HCT116 (cell line): Measurements from ENCODE around the gene ING1. TPM values are rescaled to one million over a fixed set of nuclear protein-coding genes. Genes with fewer than 3 reads are reported as not detected.

Experiments
- ATAC-seq: fragments of 200-7000 bp; cut with Tn5 transposase; 2 replicates; pipeline ENCODE4 v1.9.1; 2020; ENCODE audit warnings: mild to moderate bottlenecking, moderate library complexity
- BruUV-seq: library from RNA; stranded (reverse); fragments of 400-500 nt; replicated peaks from 2 replicates; lab custom pipeline; 2021; lab: Mats Ljungman, UMichigan
- CTCF ChIA-PET: fragments of 300-600 bp; sonication (Branson Sonifier 250); formaldehyde crosslinking; loops from one replicate; lab custom pipeline; 2021; ENCODE audit warnings: antibody characterized with exemption; lab: Charles Lee
- POLR2A ChIA-PET: fragments of 300-600, 350-600 bp; sonication (Branson Sonifier 250); formaldehyde crosslinking; loops from one replicate; lab custom pipeline; 2021; ENCODE audit warnings: antibody characterized with exemption; lab: Charles Lee
- RAD21 ChIA-PET, 2 experiments: fragments of 300-600 bp; sonication (Branson Sonifier 250); formaldehyde crosslinking; loops; one replicate each; lab custom pipeline; 2023; ENCODE audit warnings: low total read pairs in 2 of 2; ENCODE audit not compliant: uncharacterized antibody in 2 of 2, unreplicated experiment in 2 of 2, low non-redundant PET in 1 of 2; lab: Charles Lee
- DNase-seq: peaks from one replicate; pipeline ENCODE4 v3.0.0-alpha.2; 2010; ENCODE audit warnings: low read depth, low spot score
- H2AFZ ChIP-seq: fragments of 200-600 bp; shearing (Covaris generic), sonication (generic); 2 replicates; pipeline ENCODE4 v1.6.1; 2017; ENCODE audit warnings: low read depth, mixed run types, mixed read lengths, antibody characterized with exemption, low read length; ENCODE audit not compliant: poor library complexity, severe bottlenecking
- H3K27ac ChIP-seq: 2 replicates; pipeline ENCODE4 v1.5.1; 2012; ENCODE audit warnings: low read depth, low read length
- H3K27me3 ChIP-seq: fragments of 200-600 bp; sonication (generic); 2 replicates; pipeline ENCODE4 v1.6.1; 2016; ENCODE audit warnings: mixed run types, low read length, mixed read lengths; ENCODE audit not compliant: insufficient read depth
- H3K36me3 ChIP-seq, 2 experiments: fragments of 200-500 bp in 1 of 2; fragments of 200-600 bp in 1 of 2; sonication (Bioruptor generic) in 1 of 2; sonication (generic) in 1 of 2; 2 replicates each; pipeline versions ENCODE4 v1.5.1 to v1.6.1; 2014 to 2016; ENCODE audit warnings: low read length in 2 of 2, inconsistent platforms in 1 of 2, mixed read lengths in 1 of 2, mixed run types in 1 of 2; ENCODE audit not compliant: insufficient read depth in 2 of 2, control insufficient read depth in 1 of 2
- H3K4me1 ChIP-seq, 2 experiments: fragments of 200-600 bp in 1 of 2; sonication (generic) in 1 of 2; 2 replicates each; pipeline versions ENCODE4 v1.5.1 to v1.6.1; 2012 to 2017; ENCODE audit warnings: low read length in 2 of 2, inconsistent platforms in 1 of 2, mild to moderate bottlenecking in 1 of 2, mixed read lengths in 1 of 2, mixed run types in 1 of 2, moderate library complexity in 1 of 2; ENCODE audit not compliant: insufficient read depth in 2 of 2, control insufficient read depth in 1 of 2
- H3K4me2 ChIP-seq: fragments of 200-600 bp; sonication (generic); 2 replicates; pipeline ENCODE4 v1.6.1; 2017; ENCODE audit warnings: mixed run types, low read length, mixed read lengths
- H3K4me3 ChIP-seq, 2 experiments: fragments of 200-600 bp in 1 of 2; sonication (generic) in 1 of 2; replicated peaks in 1 of 2; 2 replicates each; pipeline ENCODE4 v1.5.1; 2011 to 2016; ENCODE audit warnings: low read length in 2 of 2, control low read depth in 1 of 2, low read depth in 1 of 2, mild to moderate bottlenecking in 1 of 2, mixed read lengths in 1 of 2, mixed run types in 1 of 2
- H3K79me2 ChIP-seq: fragments of 200-600 bp; sonication (generic); 2 replicates; pipeline ENCODE4 v1.6.1; 2017; ENCODE audit warnings: mild to moderate bottlenecking, mixed run types, low read length, moderate library complexity, mixed read lengths; ENCODE audit not compliant: insufficient read depth
- H3K9ac ChIP-seq: fragments of 200-600 bp; sonication (generic); 2 replicates; pipeline ENCODE4 v1.6.1; 2016; ENCODE audit warnings: low read length, mixed read lengths
- H3K9me2 ChIP-seq: fragments of 200-600 bp; sonication (generic), shearing (Covaris generic); 2 replicates; pipeline ENCODE4 v1.6.1; 2017; ENCODE audit warnings: mixed run types, mild to moderate bottlenecking, moderate library complexity; ENCODE audit not compliant: insufficient read depth
- H3K9me3 ChIP-seq, 2 experiments: fragments of 200-500 bp in 1 of 2; fragments of 200-600 bp in 1 of 2; sonication (Bioruptor generic) in 1 of 2; sonication (generic) in 1 of 2; 2 replicates each; pipeline ENCODE4 v1.6.1; 2014 to 2017; ENCODE audit warnings: low read length in 2 of 2, mixed read lengths in 2 of 2, inconsistent platforms in 1 of 2, low read depth in 1 of 2, mild to moderate bottlenecking in 1 of 2, mixed run types in 1 of 2, moderate library complexity in 1 of 2; ENCODE audit not compliant: control insufficient read depth in 1 of 2, insufficient read depth in 1 of 2
- H4K20me1 ChIP-seq: fragments of 200-600 bp; sonication (generic), shearing (Covaris generic); 2 replicates; pipeline ENCODE4 v1.6.1; 2017; ENCODE audit warnings: mixed run types, mild to moderate bottlenecking, moderate library complexity; ENCODE audit not compliant: insufficient read depth
- CEBPB ChIP-seq: IDR thresholded peaks from 2 replicates; pipeline ENCODE4 v1.6.1; 2012; ENCODE audit warnings: low read depth
- EGR1 ChIP-seq: IDR thresholded peaks from 2 replicates; pipeline ENCODE4 v1.6.1; 2012; ENCODE audit warnings: low read depth
- ELF1 ChIP-seq: IDR thresholded peaks from 2 replicates; pipeline ENCODE4 v1.6.1; 2012; ENCODE audit warnings: low read depth, borderline replicate concordance
- EZH2 ChIP-seq: fragments of 200-600 bp; sonication (generic); IDR thresholded peaks from 2 replicates; pipeline ENCODE4 v1.6.1; 2017; ENCODE audit warnings: antibody characterized with exemption, mixed run types
- EZH2phosphoT487 ChIP-seq: fragments of 200-600 bp; IDR thresholded peaks from 2 replicates; pipeline ENCODE4 v1.6.1; 2018; ENCODE audit warnings: antibody characterized with exemption, borderline replicate concordance
- FOSL1 ChIP-seq: IDR thresholded peaks from 2 replicates; pipeline ENCODE4 v1.6.1; 2012; ENCODE audit warnings: low read depth
- JUND ChIP-seq: IDR thresholded peaks from 2 replicates; pipeline ENCODE4 v1.6.1; 2012
- POLR2A ChIP-seq: IDR thresholded peaks from 2 replicates; pipeline ENCODE4 v1.7.0; 2011; ENCODE audit warnings: borderline replicate concordance; ENCODE audit not compliant: insufficient read depth, insufficient read length; ENCODE audit errors: extremely low read depth
- POLR2AphosphoS5 ChIP-seq: IDR thresholded peaks from 2 replicates; pipeline ENCODE4 v1.6.1; 2011; ENCODE audit warnings: mild to moderate bottlenecking, low read depth, low read length, moderate library complexity
- RAD21 ChIP-seq: IDR thresholded peaks from 2 replicates; pipeline ENCODE4 v1.6.1; 2012; ENCODE audit warnings: low read depth, mild to moderate bottlenecking
- SIN3A ChIP-seq: IDR thresholded peaks from 2 replicates; pipeline ENCODE4 v1.6.1; 2012; ENCODE audit warnings: low read depth
- SRF ChIP-seq: IDR thresholded peaks from 2 replicates; pipeline ENCODE4 v1.6.1; 2012; ENCODE audit warnings: low read depth
- TCF7L2 ChIP-seq: IDR thresholded peaks from 2 replicates; pipeline ENCODE4 v1.7.0; 2011; ENCODE audit warnings: borderline replicate concordance, inconsistent platforms; ENCODE audit not compliant: insufficient read depth, insufficient read length; ENCODE audit errors: extremely low read depth
- YY1 ChIP-seq: IDR thresholded peaks from 2 replicates; pipeline ENCODE4 v1.6.1; 2011; ENCODE audit warnings: low read length, low read depth, moderate library complexity, mild to moderate bottlenecking; ENCODE audit not compliant: insufficient replicate concordance; ENCODE audit errors: extremely low read depth
- ZFX ChIP-seq: fragments of 450-650 bp; IDR thresholded peaks from 2 replicates; pipeline ENCODE4 v1.6.1; 2017
- ZNF274 ChIP-seq: fragments of 200-500 bp; sonication (Bioruptor generic); IDR thresholded peaks from 2 replicates; pipeline ENCODE4 v1.6.1; 2014; ENCODE audit warnings: mild to moderate bottlenecking, low read depth, low read length, inconsistent platforms
- intact Hi-C: fragments of 100-400 bp; cut with micrococcal nuclease; formaldehyde crosslinking; loops from 2 replicates; pipeline ENCODE4 v1.10.0; 2022
- total RNA-seq: library from RNA; stranded (reverse); gene quantifications from one replicate; pipeline ENCODE4 v1.2.1, GENCODE V29; 2021; ENCODE audit not compliant: unreplicated experiment
- TF ChIP-seq, protein P1 (sequence below): IDR thresholded peaks from 2 replicates; pipeline ENCODE4 v1.6.1; 2011; ENCODE audit warnings: mild to moderate bottlenecking, low read length, moderate library complexity; ENCODE audit not compliant: insufficient replicate concordance; ENCODE audit errors: extremely low read depth
- TF ChIP-seq, protein P2 (sequence below): IDR thresholded peaks from 2 replicates; pipeline ENCODE4 v1.6.1; 2012; ENCODE audit warnings: low read depth
- TF ChIP-seq, protein P3 (sequence below): IDR thresholded peaks from 2 replicates; pipeline ENCODE4 v1.6.1; 2012
- TF ChIP-seq, protein P4 (sequence below): IDR thresholded peaks from 2 replicates; pipeline ENCODE4 v1.6.1; 2012

The ING1 gene
- total RNA-seq, 1 experiment from 2014 or later = 27.0 TPM

DNA sequence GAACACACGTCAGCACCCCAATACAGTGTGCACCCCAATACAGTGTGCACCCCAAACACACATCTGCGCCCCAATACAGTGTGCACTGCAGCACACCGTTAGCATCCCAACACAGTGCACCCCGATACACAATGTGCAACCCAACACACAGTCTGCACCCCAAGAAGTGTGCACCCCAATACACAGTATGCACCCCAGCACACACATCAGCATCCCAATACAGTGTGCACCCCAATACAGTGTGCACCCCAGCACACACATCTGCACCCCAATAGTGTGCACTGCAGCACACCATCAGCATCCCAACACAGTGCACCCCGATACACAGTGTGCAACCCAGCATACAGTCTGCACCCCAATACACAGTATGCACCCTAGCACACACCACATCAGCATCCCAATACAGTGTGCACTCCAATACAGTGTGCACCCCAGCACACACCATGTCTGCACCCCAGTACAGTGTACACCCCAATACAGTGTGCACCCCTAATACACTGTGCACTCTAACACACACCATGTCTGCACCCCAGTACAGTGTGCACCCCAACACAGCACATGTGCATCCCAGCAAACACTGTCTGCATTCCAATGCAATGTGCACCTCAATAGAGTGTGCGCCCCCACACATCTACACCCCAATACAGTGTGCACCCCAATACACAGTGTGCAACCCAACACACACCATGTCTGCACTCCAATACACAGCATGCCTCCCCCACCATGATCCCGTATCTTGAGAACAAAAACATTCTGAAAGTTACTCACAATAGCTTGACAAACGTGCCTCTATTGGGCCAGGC, 6.7 kb upstream of the ING1 start:
- no peak overlapping the region for H2AFZ ChIP-seq
- CTCF ChIA-PET = no interaction called here

More for the DNA sequence above, 6.7 kb upstream of the ING1 start:
- DNase-seq (no peak), ATAC-seq (no peak)
- TF ChIP-seq EZH2 (no peak), TCF7L2 (no peak), POLR2AphosphoS5 (no peak), YY1 (no peak), RAD21 (no peak), EGR1 (no peak), ZNF274 (no peak), CEBPB (no peak), ELF1 (no peak), POLR2A (no peak), SIN3A (no peak), EZH2phosphoT487 (no peak), FOSL1 (no peak), SRF (no peak), ZFX (no peak), JUND (no peak)
- TF ChIP-seq, protein P1, sequence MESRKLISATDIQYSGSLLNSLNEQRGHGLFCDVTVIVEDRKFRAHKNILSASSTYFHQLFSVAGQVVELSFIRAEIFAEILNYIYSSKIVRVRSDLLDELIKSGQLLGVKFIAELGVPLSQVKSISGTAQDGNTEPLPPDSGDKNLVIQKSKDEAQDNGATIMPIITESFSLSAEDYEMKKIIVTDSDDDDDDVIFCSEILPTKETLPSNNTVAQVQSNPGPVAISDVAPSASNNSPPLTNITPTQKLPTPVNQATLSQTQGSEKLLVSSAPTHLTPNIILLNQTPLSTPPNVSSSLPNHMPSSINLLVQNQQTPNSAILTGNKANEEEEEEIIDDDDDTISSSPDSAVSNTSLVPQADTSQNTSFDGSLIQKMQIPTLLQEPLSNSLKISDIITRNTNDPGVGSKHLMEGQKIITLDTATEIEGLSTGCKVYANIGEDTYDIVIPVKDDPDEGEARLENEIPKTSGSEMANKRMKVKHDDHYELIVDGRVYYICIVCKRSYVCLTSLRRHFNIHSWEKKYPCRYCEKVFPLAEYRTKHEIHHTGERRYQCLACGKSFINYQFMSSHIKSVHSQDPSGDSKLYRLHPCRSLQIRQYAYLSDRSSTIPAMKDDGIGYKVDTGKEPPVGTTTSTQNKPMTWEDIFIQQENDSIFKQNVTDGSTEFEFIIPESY = no peak
- TF ChIP-seq, protein P2, sequence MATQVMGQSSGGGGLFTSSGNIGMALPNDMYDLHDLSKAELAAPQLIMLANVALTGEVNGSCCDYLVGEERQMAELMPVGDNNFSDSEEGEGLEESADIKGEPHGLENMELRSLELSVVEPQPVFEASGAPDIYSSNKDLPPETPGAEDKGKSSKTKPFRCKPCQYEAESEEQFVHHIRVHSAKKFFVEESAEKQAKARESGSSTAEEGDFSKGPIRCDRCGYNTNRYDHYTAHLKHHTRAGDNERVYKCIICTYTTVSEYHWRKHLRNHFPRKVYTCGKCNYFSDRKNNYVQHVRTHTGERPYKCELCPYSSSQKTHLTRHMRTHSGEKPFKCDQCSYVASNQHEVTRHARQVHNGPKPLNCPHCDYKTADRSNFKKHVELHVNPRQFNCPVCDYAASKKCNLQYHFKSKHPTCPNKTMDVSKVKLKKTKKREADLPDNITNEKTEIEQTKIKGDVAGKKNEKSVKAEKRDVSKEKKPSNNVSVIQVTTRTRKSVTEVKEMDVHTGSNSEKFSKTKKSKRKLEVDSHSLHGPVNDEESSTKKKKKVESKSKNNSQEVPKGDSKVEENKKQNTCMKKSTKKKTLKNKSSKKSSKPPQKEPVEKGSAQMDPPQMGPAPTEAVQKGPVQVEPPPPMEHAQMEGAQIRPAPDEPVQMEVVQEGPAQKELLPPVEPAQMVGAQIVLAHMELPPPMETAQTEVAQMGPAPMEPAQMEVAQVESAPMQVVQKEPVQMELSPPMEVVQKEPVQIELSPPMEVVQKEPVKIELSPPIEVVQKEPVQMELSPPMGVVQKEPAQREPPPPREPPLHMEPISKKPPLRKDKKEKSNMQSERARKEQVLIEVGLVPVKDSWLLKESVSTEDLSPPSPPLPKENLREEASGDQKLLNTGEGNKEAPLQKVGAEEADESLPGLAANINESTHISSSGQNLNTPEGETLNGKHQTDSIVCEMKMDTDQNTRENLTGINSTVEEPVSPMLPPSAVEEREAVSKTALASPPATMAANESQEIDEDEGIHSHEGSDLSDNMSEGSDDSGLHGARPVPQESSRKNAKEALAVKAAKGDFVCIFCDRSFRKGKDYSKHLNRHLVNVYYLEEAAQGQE = no peak
- TF ChIP-seq, protein P3, sequence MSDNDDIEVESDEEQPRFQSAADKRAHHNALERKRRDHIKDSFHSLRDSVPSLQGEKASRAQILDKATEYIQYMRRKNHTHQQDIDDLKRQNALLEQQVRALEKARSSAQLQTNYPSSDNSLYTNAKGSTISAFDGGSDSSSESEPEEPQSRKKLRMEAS = no peak
- TF ChIP-seq, protein P4, sequence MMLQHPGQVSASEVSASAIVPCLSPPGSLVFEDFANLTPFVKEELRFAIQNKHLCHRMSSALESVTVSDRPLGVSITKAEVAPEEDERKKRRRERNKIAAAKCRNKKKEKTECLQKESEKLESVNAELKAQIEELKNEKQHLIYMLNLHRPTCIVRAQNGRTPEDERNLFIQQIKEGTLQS = no peak
- Histone ChIP-seq H3K79me2 (peaks cover 40% of the 10 kb centered on the region), H3K4me3 (peak overlapping the region; percentile 35 to 84), H3K9ac (peak overlapping the region; percentile 55), H3K4me1 (peaks cover 24 to 45% of the 10 kb centered on the region in 2 experiments), H4K20me1 (peaks cover 1% of the 10 kb centered on the region; the same call in 1 of the 2 replicates), H3K9me3 (no peaks in the 10 kb centered on the region), H3K36me3 (peaks cover 4 to 7% of the 10 kb centered on the region in 2 experiments; a peak in 1 of 4 replicates), H3K27ac (peak overlapping the region; percentile 43; the same call in 1 of the 2 replicates), H3K4me2 (peak overlapping the region; percentile 99), H3K27me3 (no peaks in the 10 kb centered on the region), H3K9me2 (no peaks in the 10 kb centered on the region)
- POLR2A ChIA-PET = interaction anchor here (3.7 kb wide), 1 partner anchor 9 kb away, joined by 40 read pairs; no protein-coding TSS in a partner anchor
- RAD21 ChIA-PET = interaction anchor here (0.5 to 1.0 kb wide), 3 partner anchors 8 to 432 kb away, joined by 3 read pairs; no protein-coding TSS in a partner anchor
- intact Hi-C loops = loop anchor here (2.0 to 5.0 kb wide), 2 partner anchors 89 to 164 kb away; partner anchors contain the start of gene NAXD
- BruUV-seq = no TSS peak
